Epithelial cell of esophagus (primary cell): ENCODE measurements around the gene CALML6.

ENCODE experiments used
- DNase-seq: peaks from one replicate; pipeline ENCODE4 v3.0.0; 2010; ENCODE audit warnings: low read depth
- H3K4me3 ChIP-seq: 2 replicates; pipeline ENCODE4 v1.5.1; 2011; ENCODE audit warnings: mild to moderate bottlenecking, low read length, control low read depth
- TF ChIP-seq, protein P1 (sequence below): IDR thresholded peaks from 2 replicates; pipeline ENCODE4 v1.5.1; 2011; ENCODE audit warnings: low read depth, mild to moderate bottlenecking, low read length, control low read depth, inconsistent platforms; ENCODE audit not compliant: insufficient read depth; ENCODE audit errors: missing control alignments

Gene CALML6

GRCh38 chr1:1910651-1911331 lies 4.3 kb upstream of the CALML6 start:
- TF ChIP-seq, protein P1, sequence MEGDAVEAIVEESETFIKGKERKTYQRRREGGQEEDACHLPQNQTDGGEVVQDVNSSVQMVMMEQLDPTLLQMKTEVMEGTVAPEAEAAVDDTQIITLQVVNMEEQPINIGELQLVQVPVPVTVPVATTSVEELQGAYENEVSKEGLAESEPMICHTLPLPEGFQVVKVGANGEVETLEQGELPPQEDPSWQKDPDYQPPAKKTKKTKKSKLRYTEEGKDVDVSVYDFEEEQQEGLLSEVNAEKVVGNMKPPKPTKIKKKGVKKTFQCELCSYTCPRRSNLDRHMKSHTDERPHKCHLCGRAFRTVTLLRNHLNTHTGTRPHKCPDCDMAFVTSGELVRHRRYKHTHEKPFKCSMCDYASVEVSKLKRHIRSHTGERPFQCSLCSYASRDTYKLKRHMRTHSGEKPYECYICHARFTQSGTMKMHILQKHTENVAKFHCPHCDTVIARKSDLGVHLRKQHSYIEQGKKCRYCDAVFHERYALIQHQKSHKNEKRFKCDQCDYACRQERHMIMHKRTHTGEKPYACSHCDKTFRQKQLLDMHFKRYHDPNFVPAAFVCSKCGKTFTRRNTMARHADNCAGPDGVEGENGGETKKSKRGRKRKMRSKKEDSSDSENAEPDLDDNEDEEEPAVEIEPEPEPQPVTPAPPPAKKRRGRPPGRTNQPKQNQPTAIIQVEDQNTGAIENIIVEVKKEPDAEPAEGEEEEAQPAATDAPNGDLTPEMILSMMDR, result no peak
- DNase-seq, result no peak
- no peak overlapping the region for H3K4me3 ChIP-seq

- DNase-seq, result no peak
- H3K4me3 ChIP-seq, result no peak overlapping the region
- TF ChIP-seq, protein P1, result no peak
Measured at GRCh38 chr1:1911350-1912041, 3.6 kb upstream of the CALML6 start.

GRCh38 chr1:1914101-1914970 lies 724 bp upstream of the CALML6 start:
- TF ChIP-seq, protein P1, result no peak
- no peak for DNase-seq
- no peak overlapping the region for H3K4me3 ChIP-seq

DNA sequence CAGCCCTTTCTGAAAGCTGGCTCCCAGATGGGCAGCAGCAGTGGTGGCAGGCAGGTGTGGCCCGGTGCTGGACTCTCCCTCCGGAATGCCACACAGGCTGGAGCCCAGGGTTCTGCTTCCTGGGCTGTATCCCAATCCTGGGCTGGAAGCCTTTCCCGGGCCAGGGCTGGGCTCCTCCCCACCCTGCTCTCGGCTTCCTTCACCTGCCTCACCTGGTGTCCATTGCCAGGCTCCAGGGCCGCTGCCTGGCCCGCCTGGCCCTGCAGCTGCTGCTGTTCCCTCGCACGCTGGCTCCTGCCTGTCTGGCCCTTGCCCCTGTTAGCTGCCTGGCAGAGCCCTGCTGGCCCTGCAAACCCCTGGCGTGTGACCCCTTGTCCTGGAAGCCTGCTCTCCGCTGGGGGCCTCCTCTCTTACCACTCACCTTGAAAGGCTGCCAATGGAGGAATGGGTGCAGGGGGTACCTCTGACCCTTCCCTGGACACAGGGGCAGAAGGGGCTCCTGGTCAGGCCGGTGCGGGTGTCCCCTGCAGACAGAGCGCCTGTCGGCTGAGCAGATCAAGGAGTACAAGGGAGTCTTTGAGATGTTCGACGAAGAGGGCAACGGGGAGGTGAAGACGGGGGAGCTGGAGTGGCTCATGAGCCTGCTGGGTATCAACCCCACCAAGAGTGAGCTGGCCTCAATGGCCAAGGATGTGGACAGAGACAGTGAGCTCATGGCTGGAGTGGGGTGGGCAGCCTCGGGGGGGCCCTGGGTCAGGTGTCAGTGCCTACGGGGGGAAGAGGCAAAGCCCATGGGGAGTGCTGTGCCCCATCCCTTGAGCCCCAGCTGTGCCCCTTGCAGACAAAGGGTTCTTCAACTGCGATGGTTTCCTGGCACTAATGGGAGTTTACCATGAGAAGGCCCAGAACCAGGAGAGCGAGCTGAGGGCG lies 1.1 kb downstream of the CALML6 start:
- no peak for DNase-seq
- TF ChIP-seq, protein P1, result no peak
- H3K4me3 ChIP-seq, result no peak overlapping the region

- no peak overlapping the region for H3K4me3 ChIP-seq
- DNase-seq, result no peak
- TF ChIP-seq, protein P1, result no peak
Measured at GRCh38 chr1:1916851-1917251, 1.8 kb downstream of the CALML6 start.

DNA sequence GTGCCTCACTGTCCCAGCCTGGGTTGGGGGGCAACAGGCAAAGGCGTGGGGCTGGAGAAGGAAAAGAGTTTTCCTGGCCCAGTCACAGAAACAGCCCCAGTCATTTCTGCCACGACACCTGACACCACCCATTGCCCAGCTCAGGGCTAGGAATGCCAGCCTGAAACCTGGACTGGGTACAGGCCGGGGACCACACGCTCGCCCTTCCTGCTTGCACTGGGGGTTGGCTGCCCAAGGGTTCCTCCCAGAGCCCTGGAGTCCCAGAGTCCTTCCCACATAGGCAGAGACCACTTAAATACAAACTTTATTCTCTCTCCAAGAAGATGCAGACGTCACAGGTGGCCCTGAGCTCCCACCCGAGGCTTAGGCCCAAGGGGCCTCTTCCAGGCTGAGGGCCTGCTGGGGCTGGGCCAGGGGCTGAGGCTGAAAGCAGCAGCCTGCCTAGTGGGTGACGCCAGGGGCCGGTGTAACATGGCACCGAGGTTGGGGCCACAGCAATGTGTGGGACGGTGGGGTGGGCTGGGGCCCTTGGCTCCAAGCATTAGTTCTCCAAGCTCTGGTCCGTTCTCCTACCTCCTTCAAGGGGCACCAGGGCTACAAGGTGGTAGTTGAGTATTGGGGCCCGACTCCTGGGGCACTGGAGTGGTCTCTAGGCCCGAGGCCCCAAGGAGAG lies 2.4 kb downstream of the CALML6 start:
- DNase-seq, result no peak
- no peak overlapping the region for H3K4me3 ChIP-seq
- TF ChIP-seq, protein P1, result no peak
